Aorta (tissue), 5 donors: ENCODE data around the gene SLC25A17. TPM values are rescaled to one million over a fixed set of nuclear protein-coding genes. Genes with fewer than 3 reads are reported as not detected.
"Not testable (repeated sequence)": the region's sequence is repeated elsewhere in the genome, so short reads cannot be mapped to it uniquely, and the experiment has no call there.

Experiments used
- ATAC-seq: fragments of 200-7000 bp; cut with Tn5 transposase; one replicate; pipeline ENCODE4 v1.9.1; 2022; ENCODE audit warnings: moderate library complexity; ENCODE audit not compliant: low FRiP score
- DNase-seq, 2 donors: peaks; one replicate each; pipeline ENCODE4 v3.0.0-alpha.2; 2020
- H3K27ac ChIP-seq, 2 donors: one replicate each; pipeline ENCODE4 v1.5.1; 2013; ENCODE audit warnings: low read length in 2 of 2, mild to moderate bottlenecking in 2 of 2, moderate library complexity in 2 of 2, control low read depth in 1 of 2, inconsistent platforms in 1 of 2, low read depth in 1 of 2
- H3K27me3 ChIP-seq, 2 donors: one replicate each; pipeline ENCODE4 v1.6.1; 2013; ENCODE audit warnings: control low read depth in 1 of 2, low read length in 1 of 2, mild to moderate bottlenecking in 1 of 2, moderate library complexity in 1 of 2; ENCODE audit not compliant: insufficient read depth in 2 of 2, control insufficient read depth in 1 of 2
- H3K36me3 ChIP-seq, 2 donors: one replicate each; pipeline ENCODE4 v1.6.1; 2013; ENCODE audit warnings: control low read depth in 1 of 2, low read length in 1 of 2, mild to moderate bottlenecking in 1 of 2; ENCODE audit not compliant: insufficient read depth in 2 of 2, control insufficient read depth in 1 of 2
- H3K4me1 ChIP-seq, 2 donors: one replicate each; pipeline ENCODE4 v1.6.1; 2013; ENCODE audit warnings: low read length in 2 of 2, control low read depth in 1 of 2, mild to moderate bottlenecking in 1 of 2, moderate library complexity in 1 of 2; ENCODE audit not compliant: insufficient read depth in 2 of 2, control insufficient read depth in 1 of 2
- H3K4me3 ChIP-seq, 2 donors: one replicate each; pipeline ENCODE4 v1.5.1; 2013; ENCODE audit warnings: low read length in 2 of 2, control low read depth in 1 of 2, mild to moderate bottlenecking in 1 of 2
- H3K9me3 ChIP-seq: one replicate; pipeline ENCODE4 v1.6.1; 2013; ENCODE audit warnings: mild to moderate bottlenecking, low read length; ENCODE audit not compliant: control insufficient read depth
- WGBS, 2 donors: extraction: QIAGEN DNeasy Blood & Tissue Kit; methylation state at CpG; one replicate each; pipeline ENCODE4 v1.1.7; 2013; 5-methylcytosine and 5-hydroxymethylcytosine counted together
- intact Hi-C, 2 donors: fragments of 100-400 bp; cut with DNase I; formaldehyde crosslinking; loops; one replicate each; pipeline versions ENCODE4 v1.14.2 to v1.15.0; 2022
- polyA plus RNA-seq, 2 donors: library from polyadenylated mRNA; stranded (reverse); fragments of 200-250 nt; gene quantifications; one replicate each; pipeline ENCODE4 v1.2.3, GENCODE V29; 2013
- total RNA-seq, 2 donors: library from RNA; stranded (reverse); fragmentation: NEBNext Ultra II Directional; extraction: Animal tissue kit (Norgen Biotek cat#: 25700); gene quantifications; one replicate each; pipeline ENCODE4 v1.2.1, GENCODE V29; 2021
- donor health status: healthy with polysubstance abuse.
- donor health status: Bipolar disorder and iron deficiency.
- donor health status: DM: no; HTN: no; CAD: no.
- donor health status: DM: no; HTN: no; CAD: no.
- donor health status: DM: yes; HTN: yes; CAD: no.

The SLC25A17 gene
- total and polyA plus RNA-seq, 4 donors, result 6.0 to 15.2 (median 13.4) TPM

DNA sequence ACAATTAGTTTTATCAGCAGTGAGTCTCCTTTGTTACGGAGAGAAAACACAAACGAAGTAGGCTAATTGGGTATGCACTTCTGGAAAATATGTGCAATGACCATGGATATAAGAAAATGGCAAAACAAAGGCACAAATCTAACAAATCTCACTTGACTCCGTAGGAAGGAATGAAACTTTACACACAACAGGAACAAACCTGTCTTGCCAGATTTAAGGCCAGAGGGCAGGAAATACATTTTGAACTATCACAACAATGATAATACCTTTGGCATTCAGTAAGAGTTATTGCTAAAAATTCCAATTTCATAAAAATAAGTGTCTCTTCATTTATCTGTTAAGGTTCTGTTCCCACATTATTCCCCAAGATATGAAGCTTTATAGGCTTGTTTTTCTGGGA lies 36.6 kb downstream of the SLC25A17 start:
- intact Hi-C loops, result no loop called here
- WGBS, 2 donors, result 87 to 92% methylated on average over 3 of the region's 3 CpGs
- Histone ChIP-seq H3K4me1 (no peaks in the 10 kb centered on the region), H3K27ac (no peak overlapping the region), H3K4me3 (no peak overlapping the region), H3K36me3 (peaks cover 0 to 5% of the 10 kb centered on the region in 2 donors), H3K9me3 (no peaks in the 10 kb centered on the region), H3K27me3 (no peaks in the 10 kb centered on the region)
- DNase-seq, result no peak
- ATAC-seq, result no peak

DNA sequence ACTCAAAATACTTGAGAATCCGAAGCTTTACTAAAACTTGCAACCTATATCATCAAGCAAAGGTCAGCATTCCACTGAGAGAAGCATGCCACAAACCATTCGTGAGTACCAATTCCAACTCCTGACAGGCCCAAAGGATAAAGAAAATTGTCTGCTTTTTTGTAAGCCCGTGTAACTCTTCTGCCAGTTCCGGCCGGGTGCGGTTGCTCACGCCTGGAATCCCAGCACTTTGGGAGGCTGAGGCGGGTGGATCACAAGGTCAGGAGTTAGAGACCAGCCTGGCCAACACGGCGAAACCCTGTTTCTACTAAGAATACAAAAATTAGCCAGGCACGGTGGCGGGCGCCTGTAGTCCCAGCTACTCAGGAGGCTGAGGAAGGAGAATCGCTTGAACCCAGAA lies 37.4 kb downstream of the SLC25A17 start:
- H3K36me3 ChIP-seq, intact Hi-C loops, H3K4me3 ChIP-seq, DNase-seq, H3K4me1 ChIP-seq, H3K27me3 ChIP-seq, ATAC-seq, H3K27ac ChIP-seq, H3K9me3 ChIP-seq: not testable (repeated sequence)
- WGBS, 2 donors, result 94 to 95% methylated on average over 14 of the region's 14 CpGs

DNA sequence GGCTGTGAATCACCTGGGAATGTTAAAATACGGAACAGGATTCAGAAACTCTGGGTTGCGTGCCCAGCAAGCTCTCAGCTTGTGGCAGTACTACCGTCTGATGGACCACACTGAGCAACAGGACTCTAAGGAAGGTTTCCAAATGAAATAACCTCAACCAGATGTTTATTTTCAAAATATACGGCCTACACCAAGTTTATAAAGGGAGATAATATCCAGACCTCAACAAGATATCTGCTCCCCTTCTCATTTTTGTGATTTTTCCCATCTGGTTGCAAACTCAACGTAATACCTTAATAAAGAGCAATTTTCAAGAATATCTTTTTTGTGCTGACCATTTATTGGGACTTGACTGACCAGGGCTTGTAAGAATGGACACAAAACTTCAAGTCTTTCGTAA lies 49.4 kb downstream of the SLC25A17 start:
- no peaks in the 10 kb centered on the region for H3K9me3 ChIP-seq
- H3K4me1 ChIP-seq, result no peaks in the 10 kb centered on the region
- 33 to 48% methylated on average over 6 of the region's 6 CpGs for WGBS, 2 donors
- DNase-seq (no peak), ATAC-seq (no peak)
- H3K27ac ChIP-seq, result no peak overlapping the region
- H3K27me3 ChIP-seq, result no peaks in the 10 kb centered on the region
- no peak overlapping the region for H3K4me3 ChIP-seq
- intact Hi-C loops, result loop anchor here in 1 of 2 donors (10.0 kb wide), 1 partner anchor 115 kb away; no protein-coding TSS in a partner anchor
- H3K36me3 ChIP-seq, result peaks cover 4 to 5% of the 10 kb centered on the region in 2 donors

DNA sequence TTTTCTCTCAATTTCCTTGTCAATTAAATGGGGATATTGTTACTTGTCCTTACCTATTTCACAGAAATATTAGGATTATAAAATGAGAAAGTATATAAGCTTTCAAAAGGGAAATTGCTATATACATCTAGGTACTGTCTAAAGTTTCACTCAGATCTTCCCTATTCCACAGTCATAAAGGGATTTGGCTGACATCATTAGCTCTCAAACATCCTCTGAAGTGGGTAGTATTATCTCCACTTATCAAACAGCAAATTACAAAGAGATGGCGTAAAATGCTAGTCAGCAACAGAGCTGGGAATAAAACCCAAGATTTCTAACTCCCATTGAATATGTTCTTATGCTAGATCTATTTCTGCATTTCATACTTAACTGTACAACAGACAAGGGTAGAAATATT lies 50.9 kb downstream of the SLC25A17 start:
- DNase-seq (no peak), ATAC-seq (no peak)
- H3K4me3 ChIP-seq, result no peak overlapping the region
- H3K9me3 ChIP-seq, result no peaks in the 10 kb centered on the region
- WGBS, 2 donors, result 98 to 100% methylated on average over 1 of the region's 1 CpG
- no peak overlapping the region for H3K27ac ChIP-seq
- intact Hi-C loops, result loop anchor here in 1 of 2 donors (10.0 kb wide), 1 partner anchor 113 kb away; no protein-coding TSS in a partner anchor
- H3K36me3 ChIP-seq, result peaks cover 0 to 3% of the 10 kb centered on the region in 2 donors
- H3K27me3 ChIP-seq, result no peaks in the 10 kb centered on the region
- H3K4me1 ChIP-seq, result no peaks in the 10 kb centered on the region

DNA sequence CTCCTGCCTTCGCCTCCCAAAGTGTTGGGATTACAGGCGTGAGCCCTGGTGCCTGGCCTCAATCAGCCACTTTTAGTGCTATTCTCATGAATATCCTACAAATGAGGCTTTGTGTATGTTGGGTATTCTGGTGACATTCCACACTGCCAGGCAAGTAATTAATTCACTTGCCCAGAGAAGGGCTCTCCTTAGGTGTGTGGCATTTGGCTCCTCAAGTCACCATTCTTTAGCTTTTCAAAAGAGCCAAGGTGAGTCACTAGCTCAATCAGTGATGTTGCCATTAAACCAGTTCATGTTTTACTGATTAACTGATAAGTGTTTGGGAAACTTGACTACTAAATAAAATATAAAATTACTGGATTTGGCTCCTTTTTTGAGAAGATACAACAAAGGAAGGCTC lies 52.2 kb downstream of the SLC25A17 start:
- WGBS, 2 donors, result 97 to 98% methylated on average over 2 of the region's 2 CpGs
- no peaks in the 10 kb centered on the region for H3K9me3 ChIP-seq
- no peak overlapping the region for H3K4me3 ChIP-seq
- H3K27me3 ChIP-seq, result no peaks in the 10 kb centered on the region
- H3K4me1 ChIP-seq, result no peaks in the 10 kb centered on the region
- H3K27ac ChIP-seq, result no peak overlapping the region
- ATAC-seq (no peak), DNase-seq (no peak)
- H3K36me3 ChIP-seq, result peaks cover 0 to 1% of the 10 kb centered on the region in 2 donors
- intact Hi-C loops, result loop anchor here in 1 of 2 donors (10.0 kb wide), 1 partner anchor 112 kb away; no protein-coding TSS in a partner anchor

DNA sequence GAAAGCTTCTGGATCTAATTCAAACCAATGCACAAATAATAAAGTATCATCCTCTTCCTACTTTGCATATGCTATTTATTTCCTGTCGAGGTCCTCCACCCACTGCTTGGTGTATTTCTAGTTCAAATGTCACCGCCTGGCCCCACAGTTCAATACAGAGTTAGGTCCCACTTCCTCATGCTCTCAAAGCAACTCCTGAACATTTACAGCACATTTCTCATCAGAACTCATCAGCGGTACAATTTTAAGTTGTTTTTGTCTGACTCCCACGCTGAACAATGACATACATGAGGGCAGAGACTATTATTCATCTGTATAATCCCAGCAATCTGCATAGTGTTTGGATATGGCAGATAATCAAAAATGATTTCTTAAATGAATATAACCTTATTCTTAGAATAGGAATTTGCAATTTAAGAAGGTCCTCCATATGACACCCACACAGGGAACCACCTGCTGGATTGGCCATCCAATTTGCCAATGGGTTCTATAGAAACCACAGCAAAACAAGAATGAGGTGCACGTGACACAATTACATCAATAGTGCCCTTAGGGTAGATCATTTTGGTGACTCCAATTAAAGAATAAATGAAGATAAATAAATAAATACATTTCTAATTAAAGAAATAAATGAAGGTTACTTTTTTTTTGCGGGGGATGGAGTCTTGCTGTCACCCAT lies 54.2 kb downstream of the SLC25A17 start:
- Histone ChIP-seq H3K27me3 (no peaks in the 10 kb centered on the region), H3K27ac (no peak overlapping the region), H3K4me3 (no peak overlapping the region), H3K9me3 (no peaks in the 10 kb centered on the region), H3K36me3 (no peaks in the 10 kb centered on the region), H3K4me1 (no peaks in the 10 kb centered on the region)
- intact Hi-C loops, result loop anchor here in 1 of 2 donors (10.0 kb wide), 1 partner anchor 110 kb away; no protein-coding TSS in a partner anchor
- DNase-seq (no peak), ATAC-seq (no peak)
- 85 to 87% methylated on average over 6 of the region's 6 CpGs for WGBS, 2 donors

DNA sequence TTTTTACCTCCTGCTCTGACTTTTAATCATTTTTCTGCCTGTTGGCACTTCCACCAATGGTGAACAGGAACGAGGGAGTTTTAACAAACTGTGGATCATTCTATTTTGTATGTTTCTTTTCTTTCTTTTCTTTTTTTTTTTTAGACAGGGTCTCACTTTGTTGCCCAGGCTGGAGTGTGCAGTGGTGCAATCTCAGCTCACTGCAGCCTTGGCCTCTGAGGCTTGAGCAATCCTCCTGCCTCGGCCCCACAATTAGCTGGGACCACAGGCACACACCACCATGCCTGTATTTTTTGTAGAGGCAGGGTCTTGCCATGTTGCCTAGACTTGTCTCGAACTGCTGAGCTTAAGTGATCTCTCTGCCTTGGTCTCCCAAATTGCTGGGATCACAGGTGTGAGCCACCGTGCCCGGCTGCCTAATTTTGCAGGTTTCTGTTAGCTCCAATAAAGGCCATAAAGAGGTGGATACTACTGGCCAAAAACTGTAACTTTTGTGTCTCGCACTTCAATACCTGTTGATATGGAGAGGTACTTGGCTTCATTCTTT lies 59.8 kb downstream of the SLC25A17 start:
- H3K36me3 ChIP-seq, result no peaks in the 10 kb centered on the region
- H3K4me3 ChIP-seq, result no peak overlapping the region
- no peak for ATAC-seq
- no peak for DNase-seq
- WGBS, 2 donors, result 93 to 94% methylated on average over 6 of the region's 6 CpGs
- no peaks in the 10 kb centered on the region for H3K9me3 ChIP-seq
- no peak overlapping the region for H3K27ac ChIP-seq
- no peaks in the 10 kb centered on the region for H3K27me3 ChIP-seq
- H3K4me1 ChIP-seq, result no peaks in the 10 kb centered on the region
- intact Hi-C loops, result no loop called here

DNA sequence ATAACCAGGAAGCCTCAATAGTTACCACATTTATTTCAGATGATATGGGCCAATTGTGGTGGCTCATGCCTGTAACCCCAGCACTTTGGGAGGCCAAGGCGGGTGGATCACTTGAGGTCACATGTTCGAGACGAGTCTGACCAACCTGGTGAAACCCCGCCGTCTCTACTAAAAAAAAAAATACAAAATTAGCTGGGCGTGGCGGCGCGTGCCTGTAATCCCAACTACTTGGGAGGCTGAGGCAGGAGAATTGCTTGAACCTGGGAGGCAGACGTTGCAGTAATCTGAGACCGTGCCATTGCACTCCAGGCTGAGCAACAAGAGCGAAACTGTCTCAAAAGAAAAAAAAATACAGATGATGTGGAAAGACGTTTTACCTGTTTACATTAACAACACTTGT lies 60.3 kb downstream of the SLC25A17 start:
- DNase-seq, intact Hi-C loops: not testable (repeated sequence)
- 94 to 95% methylated on average over 13 of the region's 13 CpGs for WGBS, 2 donors

DNA sequence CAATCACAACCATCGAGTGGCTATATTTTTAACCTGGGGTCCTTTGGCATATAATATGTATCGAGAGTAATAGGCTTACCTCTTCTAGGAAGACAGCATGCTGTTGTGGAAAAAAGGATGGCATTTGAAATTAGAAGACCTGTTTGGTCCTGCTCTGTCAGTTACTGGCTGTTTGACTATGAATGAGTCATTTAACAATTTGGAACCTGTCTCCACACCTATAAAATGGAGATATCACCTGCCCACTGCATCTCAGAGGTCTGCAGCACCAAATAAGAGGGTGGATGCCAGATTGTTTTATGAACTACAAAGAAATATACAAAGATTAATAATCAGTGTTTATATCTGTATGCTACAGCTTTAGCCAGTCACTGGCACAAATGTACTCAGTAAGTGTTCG lies 60.8 kb downstream of the SLC25A17 start:
- Histone ChIP-seq H3K27me3 (no peaks in the 10 kb centered on the region), H3K9me3 (no peaks in the 10 kb centered on the region), H3K4me1 (no peaks in the 10 kb centered on the region), H3K36me3 (no peaks in the 10 kb centered on the region), H3K27ac (no peak overlapping the region), H3K4me3 (no peak overlapping the region)
- 92 to 94% methylated on average over 3 of the region's 3 CpGs for WGBS, 2 donors
- intact Hi-C loops, result no loop called here
- DNase-seq (no peak), ATAC-seq (no peak)

More for the DNA sequence above, 60.3 kb downstream of the SLC25A17 start:
- H3K27me3 ChIP-seq, H3K9me3 ChIP-seq, H3K27ac ChIP-seq, H3K4me3 ChIP-seq, H3K36me3 ChIP-seq, ATAC-seq, H3K4me1 ChIP-seq: not testable (repeated sequence)
